ENCODE results near the gene PELI2. TPM values are rescaled to one million over a fixed set of nuclear protein-coding genes. Genes with fewer than 3 reads are reported as not detected.

PELI2 gene
- total RNA-seq, 2 donors from 2014 or later = 1.1 to 2.4 TPM

DNA sequence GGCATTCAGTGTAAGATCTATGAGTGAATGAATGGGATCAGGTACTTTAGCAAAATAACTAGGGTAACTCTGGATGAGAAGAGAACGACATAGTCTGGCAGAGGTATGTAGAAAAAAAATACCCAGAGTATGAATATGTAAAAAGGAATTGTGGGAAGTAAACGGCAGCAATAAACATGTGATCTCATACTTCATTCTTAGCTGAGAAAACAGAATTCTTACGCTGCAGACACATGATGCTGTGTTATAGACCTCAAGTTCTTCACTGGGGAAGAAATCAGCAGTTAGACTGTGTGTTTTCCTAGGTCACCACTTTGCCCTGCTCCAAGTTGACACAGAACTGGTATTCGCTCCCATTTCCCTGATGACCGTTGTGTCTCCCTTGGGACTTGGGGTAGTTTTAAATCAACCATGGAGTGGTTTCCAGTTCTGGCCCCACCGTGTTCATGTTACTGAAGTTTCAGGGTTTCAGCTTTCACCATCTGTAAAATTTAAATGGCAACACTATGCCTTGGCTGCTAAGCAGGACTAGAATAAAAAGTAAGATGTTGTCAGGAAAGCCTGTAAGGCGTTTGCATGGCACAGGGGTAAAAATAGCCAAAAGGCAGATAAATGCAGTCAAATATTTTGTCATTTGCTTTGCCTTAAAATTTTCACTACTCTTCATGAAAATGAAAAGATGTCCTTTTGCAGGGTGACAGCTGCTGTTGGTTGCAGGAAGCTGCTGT, 223.7 kb downstream of the PELI2 start:
- H3K4me3 Mint-ChIP-seq = no peak overlapping the region
- no peak overlapping the region for H3K27ac Mint-ChIP-seq
- H3K36me3 Mint-ChIP-seq = no peaks in the 10 kb centered on the region
- peaks cover 0 to 7% of the 10 kb centered on the region in 2 donors for H3K27me3 Mint-ChIP-seq
- H3K4me1 Mint-ChIP-seq (ENCODE audit: low read depth in 2 of 2) = peaks cover 5 to 8% of the 10 kb centered on the region in 2 donors
- no peak for DNase-seq (ENCODE audit: low spot score)
- H3K9me3 Mint-ChIP-seq = no peaks in the 10 kb centered on the region
- ATAC-seq = no peak

DNA sequence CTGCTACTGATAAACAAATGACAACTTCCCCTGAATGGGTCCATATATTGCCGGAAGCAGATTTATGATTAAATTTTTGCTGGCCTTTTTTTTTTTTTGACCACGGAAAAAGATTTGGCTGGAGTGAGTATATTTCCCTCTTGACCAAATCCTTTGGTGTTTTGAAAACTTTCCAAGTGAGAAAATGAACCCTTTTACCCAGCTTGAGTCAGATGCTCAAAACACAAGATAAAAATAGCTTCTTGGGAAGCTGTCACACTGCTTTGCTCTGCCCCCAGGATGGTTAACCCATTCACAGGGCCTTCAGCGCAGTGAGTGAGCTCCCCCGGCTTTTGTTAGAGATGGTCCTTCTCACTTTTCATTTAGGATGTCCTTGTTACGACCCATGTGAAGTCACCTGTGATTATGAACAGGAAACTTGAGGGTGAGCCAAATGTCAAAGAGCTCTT, 224.3 kb downstream of the PELI2 start:
- H3K4me1 Mint-ChIP-seq (ENCODE audit: low read depth in 2 of 2) = peaks cover 5 to 8% of the 10 kb centered on the region in 2 donors

DNA sequence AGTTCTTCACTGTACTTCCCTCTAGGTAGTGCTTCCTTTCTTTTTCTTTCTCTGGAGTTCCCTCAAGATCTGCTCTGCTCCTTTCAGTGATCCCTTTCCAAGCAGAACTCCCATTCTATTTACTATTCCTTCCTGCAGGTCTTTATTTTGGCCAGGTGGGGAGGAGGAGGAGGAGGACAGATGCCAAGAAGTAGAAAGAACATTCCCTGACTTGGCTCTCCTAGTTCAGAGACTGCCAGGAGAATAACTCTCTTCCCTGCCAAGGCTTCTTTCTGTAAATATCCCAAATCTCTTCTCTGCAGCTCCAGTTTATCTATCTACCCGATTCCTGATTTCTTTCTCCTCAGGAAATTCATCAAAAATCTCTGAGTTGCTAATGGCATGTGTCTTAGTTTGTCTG, 231.7 kb downstream of the PELI2 start:
- Mint-ChIP-seq H3K27ac (no peak overlapping the region), H3K9me3 (no peaks in the 10 kb centered on the region), H3K27me3 (no peaks in the 10 kb centered on the region), H3K36me3 (no peaks in the 10 kb centered on the region), H3K4me1 (ENCODE audit: low read depth in 2 of 2) (no peaks in the 10 kb centered on the region), H3K4me3 (no peak overlapping the region)
- no peak for ATAC-seq
- no peak for DNase-seq (ENCODE audit: low spot score)

More for the DNA sequence above, 224.3 kb downstream of the PELI2 start:
- Mint-ChIP-seq H3K27me3 (peaks cover 0 to 7% of the 10 kb centered on the region in 2 donors), H3K9me3 (no peaks in the 10 kb centered on the region), H3K27ac (no peak overlapping the region), H3K36me3 (no peaks in the 10 kb centered on the region), H3K4me3 (no peak overlapping the region)
- DNase-seq (ENCODE audit: low spot score) (no peak), ATAC-seq (no peak)

All from natural killer cell treated with Interleukin-12 subunit alpha and Interleukin-12 subunit beta and Interleukin-15 and Interleukin-18, amount 100 ng/mL, for 72 hours (primary cell).